ENCODE data around the gene SUCLG1.
"Not testable (repeated sequence)": the region's sequence is repeated elsewhere in the genome, so short reads cannot be mapped to it uniquely, and the experiment has no call there.

Gene SUCLG1

DNA sequence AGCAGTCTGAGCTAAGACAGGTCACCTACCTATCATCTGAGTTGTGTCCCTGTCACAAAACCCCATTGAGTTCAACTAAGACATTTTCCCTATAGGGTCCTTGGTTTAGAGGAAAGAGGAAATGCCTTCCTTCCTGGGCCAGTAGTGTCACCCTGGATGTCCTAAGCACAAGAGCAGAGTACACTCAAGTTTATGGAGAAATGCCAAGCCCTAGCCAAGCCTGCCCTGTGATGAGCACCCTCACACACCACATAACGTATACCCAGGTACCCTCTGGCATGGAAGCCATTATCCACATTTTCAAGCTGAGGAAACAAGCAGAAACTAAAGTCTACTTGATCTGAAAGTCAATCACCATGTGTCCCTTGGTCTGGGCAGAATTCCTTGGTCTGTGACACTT is 37.3 kb downstream of the SUCLG1 start:
- no peak overlapping the region for H3K27ac ChIP-seq
- TF ChIP-seq CTCF (IDR thresholded peaks at IDR 0.05) (no peak), ZFX (IDR thresholded peaks at IDR 0.05; ENCODE audit: borderline replicate concordance) (no peak)

GRCh38 chr2:84421197-84421596 is 37.9 kb downstream of the SUCLG1 start:
- no peak overlapping the region for H3K27ac ChIP-seq

DNA sequence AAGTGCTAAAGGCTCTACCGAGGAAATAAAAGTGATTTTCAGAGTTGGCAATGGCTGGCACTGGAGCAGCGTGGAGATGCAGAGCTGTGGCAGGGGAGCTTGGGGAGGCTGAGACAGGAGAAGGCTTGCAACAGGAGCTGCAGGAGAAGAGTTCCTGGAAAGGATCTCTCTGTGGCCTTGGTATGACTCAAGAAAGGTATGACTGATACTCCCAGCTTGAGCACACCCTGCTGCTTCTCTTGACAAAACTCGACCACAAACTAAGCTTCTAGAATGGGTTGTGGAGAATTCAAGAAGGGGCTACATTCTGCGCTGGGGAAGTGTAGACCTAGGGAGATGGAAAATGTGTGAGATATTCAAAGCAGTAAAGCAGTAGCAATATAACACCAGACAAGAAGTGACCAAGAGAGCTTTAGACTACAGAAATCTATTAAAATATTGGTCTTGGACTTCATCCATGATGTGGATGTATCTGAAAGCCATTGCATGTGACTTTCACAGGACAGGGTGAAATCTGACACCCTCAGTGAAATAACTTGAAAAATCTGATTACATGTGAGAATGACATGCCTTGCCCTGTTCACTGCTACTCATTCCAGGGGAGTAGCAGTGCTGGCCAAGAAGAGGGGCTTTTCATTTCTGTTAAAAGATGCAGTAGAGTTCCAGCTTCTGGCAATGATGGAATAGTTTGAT is 41.5 kb downstream of the SUCLG1 start:
- TF ChIP-seq CTCF (IDR thresholded peaks at IDR 0.05) (no peak), ZFX (IDR thresholded peaks at IDR 0.05; ENCODE audit: borderline replicate concordance) (no peak)
- H3K27ac ChIP-seq, result no peak overlapping the region

More at GRCh38 chr2:84421197-84421596, 37.9 kb downstream of the SUCLG1 start:
- TF ChIP-seq CTCF (IDR thresholded peaks at IDR 0.05), result no peak
- no peak for TF ChIP-seq ZFX (IDR thresholded peaks at IDR 0.05; ENCODE audit: borderline replicate concordance)

GRCh38 chr2:84409531-84409930 is 49.5 kb downstream of the SUCLG1 start:
- H3K27ac ChIP-seq, result no peak overlapping the region
- TF ChIP-seq CTCF (IDR thresholded peaks at IDR 0.05) (no peak), ZFX (IDR thresholded peaks at IDR 0.05; ENCODE audit: borderline replicate concordance) (no peak)

DNA sequence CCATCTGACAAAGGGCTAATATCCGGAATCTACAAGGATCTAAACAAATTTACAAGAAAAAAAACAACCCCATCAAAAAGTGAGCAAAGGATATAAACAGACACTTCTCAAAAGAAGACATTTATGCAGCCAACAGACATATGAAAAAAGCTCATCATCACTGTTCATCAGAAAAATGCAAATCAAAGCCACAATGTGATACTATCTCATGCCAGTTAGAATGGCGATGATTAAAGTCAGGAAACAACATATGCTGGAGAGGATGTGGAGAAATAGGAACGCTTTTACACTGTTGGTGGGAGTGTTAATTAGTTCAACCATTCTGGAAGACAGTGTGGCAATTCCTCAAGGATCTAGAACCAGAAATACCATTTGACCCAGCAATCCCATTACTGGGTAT is 57.0 kb downstream of the SUCLG1 start:
- H3K27ac ChIP-seq, result not testable (repeated sequence)

DNA sequence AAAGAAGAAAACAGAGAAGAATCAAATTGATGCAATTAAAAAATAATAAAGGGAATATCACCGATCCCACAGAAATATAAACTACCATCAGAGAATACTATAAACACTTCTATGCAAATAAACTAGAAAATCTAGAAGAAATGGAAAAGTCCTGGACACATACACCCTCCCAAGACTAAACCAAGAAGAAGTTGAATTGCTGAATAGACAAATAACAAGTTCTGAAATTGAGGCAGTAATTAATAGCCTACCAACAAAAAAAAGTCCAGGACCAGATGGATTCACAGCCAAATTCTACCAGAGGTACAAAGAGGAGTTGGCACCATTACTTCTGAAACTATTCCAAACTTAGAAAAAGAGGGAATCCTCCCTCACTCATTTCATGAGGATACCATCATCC is 59.2 kb downstream of the SUCLG1 start:
- H3K27ac ChIP-seq, result not testable (repeated sequence)

DNA sequence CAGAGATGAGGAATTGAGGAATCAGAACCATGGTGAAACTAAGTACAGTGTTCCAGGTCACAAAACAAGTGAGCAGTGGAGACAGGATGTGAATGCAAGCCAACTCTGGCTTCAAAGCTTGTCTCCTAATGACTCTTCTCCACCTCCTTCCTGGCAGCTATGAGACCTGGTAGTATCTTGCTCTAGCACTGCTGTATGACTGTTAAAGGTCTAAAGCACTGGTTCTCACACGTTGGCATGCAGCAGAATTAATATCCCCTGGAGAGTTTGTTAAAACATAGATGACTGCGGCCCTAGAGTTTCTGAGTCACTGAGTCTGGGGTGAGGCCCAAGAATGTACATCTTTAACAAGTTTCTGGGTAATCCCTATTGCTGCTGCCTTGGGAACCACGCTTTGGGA is 63.3 kb downstream of the SUCLG1 start:
- TF ChIP-seq CTCF (IDR thresholded peaks at IDR 0.05) (no peak), ZFX (IDR thresholded peaks at IDR 0.05; ENCODE audit: borderline replicate concordance) (no peak)

DNA sequence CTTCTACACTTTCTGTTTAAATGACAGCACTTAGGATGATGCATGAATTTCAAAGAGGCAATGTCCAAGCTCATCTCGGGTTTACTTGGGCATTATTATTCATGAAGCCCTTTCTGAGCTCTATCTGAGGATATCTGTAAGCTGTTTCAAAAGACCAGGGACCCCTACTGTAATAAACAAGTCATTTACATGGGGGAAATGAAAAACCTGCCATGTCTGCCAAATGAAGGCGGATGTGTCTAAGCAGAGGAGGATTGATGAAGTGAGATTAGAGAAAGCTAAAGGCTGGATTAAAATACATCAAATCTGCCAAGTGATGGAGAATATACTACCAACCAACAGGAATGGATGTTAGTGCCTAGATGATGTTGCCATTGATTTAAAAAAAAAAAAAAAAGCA is 64.5 kb downstream of the SUCLG1 start:
- no peak for TF ChIP-seq CTCF (IDR thresholded peaks at IDR 0.05)
- TF ChIP-seq ZFX (IDR thresholded peaks at IDR 0.05; ENCODE audit: borderline replicate concordance), result no peak
- no peak overlapping the region for H3K27ac ChIP-seq

More for the DNA sequence above, 63.3 kb downstream of the SUCLG1 start:
- H3K27ac ChIP-seq, result no peak overlapping the region
